Motor neuron (in vitro differentiated cells): Measurements from ENCODE around the gene POLE4. TPM values are rescaled to one million over a fixed set of nuclear protein-coding genes. Genes with fewer than 3 reads are reported as not detected.

Source experiments
- ATAC-seq, 8 experiments: fragments of 200-7000 bp; cut with Tn5 transposase; replicated peaks in 6 of 8; 2 replicates each; pipeline ENCODE4 v1.8.0; 2021; ENCODE audit warnings: mild to moderate bottlenecking in 8 of 8, moderate library complexity in 8 of 8
- H3K27ac ChIP-seq, 2 donors: fragments of 250-450 bp; sonication (Bioruptor Pico); 2 replicates each; pipeline ENCODE4 v1.9.0; 2021; ENCODE audit warnings: antibody characterized with exemption in 2 of 2, mild to moderate bottlenecking in 2 of 2, moderate library complexity in 1 of 2
- H3K4me1 ChIP-seq, 2 donors: fragments of 250-450 bp; sonication (Bioruptor Pico); replicated peaks in 1 of 2; 2 replicates each; pipeline ENCODE4 v1.6.1; 2021; ENCODE audit warnings: antibody characterized with exemption in 2 of 2, mild to moderate bottlenecking in 2 of 2, moderate library complexity in 1 of 2
- H3K4me3 ChIP-seq, 5 donors: fragments of 250-450 bp; sonication (Bioruptor Pico); 2 replicates each; pipeline ENCODE4 v1.9.0; 2021; ENCODE audit warnings: antibody characterized with exemption in 5 of 5, mild to moderate bottlenecking in 5 of 5, moderate library complexity in 4 of 5
- WGBS, 10 experiments: fragments of 450-650 bp; shearing (Covaris generic); methylation state at CpG; one replicate each; pipeline ENCODE4 v1.0.0; 2022; 5-methylcytosine and 5-hydroxymethylcytosine counted together
- in situ Hi-C, 9 experiments: fragments of 400-800 bp; cut with MboI; loops; one replicate each; pipeline ENCODE4 v1.15.0; 2021; ENCODE audit warnings: low sequenced_read_pairs in 9 of 9, low pct_unique_long_range_greater_than_20kb in 2 of 9; ENCODE audit not compliant: unreplicated experiment in 9 of 9
- total RNA-seq, 8 experiments: library from RNA; unstranded; fragments of 300-600 nt; gene quantifications; 2 replicates each; pipeline versions ENCODE4 v1.2.3 to v1.2.4, GENCODE V29; 2022

The POLE4 gene
- total RNA-seq, 8 experiments from 2014 or later = 23.2 to 68.9 (median 33.7) TPM

GRCh38 chr2:74982577-74982976 is 24.1 kb downstream of the POLE4 start:
- H3K4me3 ChIP-seq = no peak overlapping the region
- H3K4me1 ChIP-seq = peaks cover 19 to 23% of the 10 kb centered on the region in 2 donors
- in situ Hi-C loops = no loop called here
- H3K27ac ChIP-seq = no peak overlapping the region
- ATAC-seq = peak in 3 of 8 experiments; percentile 77 to 98 (median 94)
- WGBS, 10 experiments = 27 to 83% (median 57%) methylated on average over 1 to 3 of the region's 3 CpGs; no CpG with 5 or more reads in 1 of the 10 experiments

- no peak overlapping the region for H3K4me3 ChIP-seq
- peaks cover 19 to 23% of the 10 kb centered on the region in 2 donors for H3K4me1 ChIP-seq
- no peak overlapping the region for H3K27ac ChIP-seq
- in situ Hi-C loops = no loop called here
- WGBS, 10 experiments = 70 to 100% (median 91%) methylated on average over 2 to 5 of the region's 5 CpGs; no CpG with 5 or more reads in 2 of the 10 experiments
- peak in 4 of 8 experiments; percentile 32 to 70 (median 50) for ATAC-seq
These were observed 25.4 kb downstream of the POLE4 start for GRCh38 chr2:74983631-74984392.

- WGBS, 10 experiments = 39 to 100% (median 82%) methylated on average over 1 to 3 of the region's 3 CpGs; no CpG with 5 or more reads in 1 of the 10 experiments
- peak in 1 of 8 experiments; percentile 18 for ATAC-seq
- Histone ChIP-seq H3K4me3 (no peak overlapping the region), H3K27ac (no peak overlapping the region), H3K4me1 (peaks cover 19 to 23% of the 10 kb centered on the region in 2 donors)
- in situ Hi-C loops = no loop called here
These were observed 26.6 kb downstream of the POLE4 start for GRCh38 chr2:74984947-74985637.

GRCh38 chr2:74985978-74986609 is 27.7 kb downstream of the POLE4 start:
- in situ Hi-C loops = no loop called here
- H3K4me1 ChIP-seq = peaks cover 19 to 23% of the 10 kb centered on the region in 2 donors
- H3K4me3 ChIP-seq = no peak overlapping the region
- ATAC-seq = peak in 5 of 8 experiments; percentile 35 to 73 (median 64)
- 0 to 76% (median 48%) methylated on average over 1 to 7 of the region's 7 CpGs; no CpG with 5 or more reads in 1 of the 10 experiments for WGBS, 10 experiments
- H3K27ac ChIP-seq = no peak overlapping the region

- in situ Hi-C loops = no loop called here
- WGBS, 10 experiments = 0 to 100% (median 67%) methylated on average over 1 to 4 of the region's 4 CpGs; no CpG with 5 or more reads in 3 of the 10 experiments
These were observed 33.5 kb downstream of the POLE4 start for GRCh38 chr2:74991977-74992376.

GRCh38 chr2:74999468-74999867 is 41.0 kb downstream of the POLE4 start:
- Histone ChIP-seq H3K4me3 (no peak overlapping the region), H3K27ac (no peak overlapping the region), H3K4me1 (peaks cover 0 to 7% of the 10 kb centered on the region in 2 donors)
- 59 to 100% (median 83%) methylated on average over 1 to 5 of the region's 5 CpGs; no CpG with 5 or more reads in 1 of the 10 experiments for WGBS, 10 experiments
- peak in 2 of 8 experiments; percentile 31 to 61 for ATAC-seq
- in situ Hi-C loops = no loop called here

More at GRCh38 chr2:74991977-74992376, 33.5 kb downstream of the POLE4 start:
- ATAC-seq = peak; percentile 95 to 99 (median 99)
- Histone ChIP-seq H3K4me3 (peak overlapping the region in 2 of 5 donors; percentile 5 to 7), H3K27ac (peak overlapping the region in 1 of 2 donors; percentile 13), H3K4me1 (peaks cover 6 to 8% of the 10 kb centered on the region in 2 donors)

- in situ Hi-C loops = no loop called here
- 40 to 100% (median 88%) methylated on average over 1 to 2 of the region's 3 CpGs; no CpG with 5 or more reads in 4 of the 10 experiments for WGBS, 10 experiments
- Histone ChIP-seq H3K27ac (no peak overlapping the region), H3K4me3 (no peak overlapping the region), H3K4me1 (peaks cover 0 to 7% of the 10 kb centered on the region in 2 donors)
- ATAC-seq = no peak
These were observed 43.6 kb downstream of the POLE4 start for GRCh38 chr2:75002007-75002406.

- WGBS, 10 experiments = 36 to 100% (median 60%) methylated on average over 1 to 2 of the region's 2 CpGs; no CpG with 5 or more reads in 5 of the 10 experiments
- no peak overlapping the region for H3K4me3 ChIP-seq
- in situ Hi-C loops = no loop called here
- H3K27ac ChIP-seq = no peak overlapping the region
- no peak for ATAC-seq
- H3K4me1 ChIP-seq = peaks cover 0 to 10% of the 10 kb centered on the region in 2 donors
These were observed 44.8 kb downstream of the POLE4 start for GRCh38 chr2:75003276-75003675.

GRCh38 chr2:75003773-75004172 is 45.3 kb downstream of the POLE4 start:
- no peak for ATAC-seq
- H3K4me3 ChIP-seq = no peak overlapping the region
- in situ Hi-C loops = no loop called here
- peaks cover 0 to 15% of the 10 kb centered on the region in 2 donors for H3K4me1 ChIP-seq
- 33 to 100% (median 80%) methylated on average over 1 to 2 of the region's 2 CpGs; no CpG with 5 or more reads in 1 of the 10 experiments for WGBS, 10 experiments
- no peak overlapping the region for H3K27ac ChIP-seq

- in situ Hi-C loops = no loop called here
- Histone ChIP-seq H3K27ac (no peak overlapping the region), H3K4me1 (peaks cover 0 to 13% of the 10 kb centered on the region in 2 donors), H3K4me3 (no peak overlapping the region)
- no peak for ATAC-seq
These were observed 47.6 kb downstream of the POLE4 start for GRCh38 chr2:75006041-75006440.

GRCh38 chr2:75007061-75007460 is 48.6 kb downstream of the POLE4 start:
- ATAC-seq = no peak
- peaks cover 0 to 13% of the 10 kb centered on the region in 2 donors for H3K4me1 ChIP-seq
- no peak overlapping the region for H3K27ac ChIP-seq
- 75 to 100% (median 98%) methylated on average over 1 to 4 of the region's 4 CpGs; no CpG with 5 or more reads in 4 of the 10 experiments for WGBS, 10 experiments
- in situ Hi-C loops = no loop called here
- no peak overlapping the region for H3K4me3 ChIP-seq

- Histone ChIP-seq H3K4me3 (no peak overlapping the region), H3K27ac (no peak overlapping the region), H3K4me1 (peaks cover 0 to 13% of the 10 kb centered on the region in 2 donors)
- peak in 1 of 8 experiments; percentile 11 for ATAC-seq
- 80 to 100% (median 100%) methylated on average over 2 to 3 of the region's 4 CpGs; no CpG with 5 or more reads in 7 of the 10 experiments for WGBS, 10 experiments
- in situ Hi-C loops = no loop called here
These were observed 49.4 kb downstream of the POLE4 start for GRCh38 chr2:75007819-75008218.
